T-helper 1 cell treated with Interleukin-12 subunit alpha and Interleukin-12 subunit beta and Interleukin-4 antibody, amounts not matched to agents 30 μg/mL and 1 μg/mL, for 36 hours (primary cell): Measurements from ENCODE around the gene TMSB4X.

Experiments
- H3K27ac Mint-ChIP-seq: one replicate; pipeline ENCODE4 v1.8.0; 2021; ENCODE audit warnings: mild to moderate bottlenecking, mixed read lengths
- H3K27me3 Mint-ChIP-seq: one replicate; pipeline ENCODE4 v1.8.0; 2021; ENCODE audit warnings: low read depth, mixed read lengths
- H3K36me3 Mint-ChIP-seq: one replicate; pipeline ENCODE4 v1.8.0; 2021; ENCODE audit warnings: low read depth, mixed read lengths
- H3K4me1 Mint-ChIP-seq: one replicate; pipeline ENCODE4 v1.8.0; 2021; ENCODE audit warnings: low read depth, mixed read lengths
- H3K4me3 Mint-ChIP-seq: one replicate; pipeline ENCODE4 v1.8.0; 2021; ENCODE audit warnings: mild to moderate bottlenecking, moderate library complexity, mixed read lengths
- H3K9me3 Mint-ChIP-seq: one replicate; pipeline ENCODE4 v1.8.0; 2021; ENCODE audit warnings: mixed read lengths

The TMSB4X gene

GRCh38 chrX:12949205-12949926, 25.5 kb upstream of the TMSB4X start:
- Mint-ChIP-seq H3K27ac (peak overlapping the region; percentile 90), H3K27me3 (no peaks in the 10 kb centered on the region), H3K4me3 (peak overlapping the region; percentile 79), H3K9me3 (no peaks in the 10 kb centered on the region), H3K36me3 (no peaks in the 10 kb centered on the region), H3K4me1 (peaks cover 70% of the 10 kb centered on the region)

GRCh38 chrX:12949927-12950656, 24.8 kb upstream of the TMSB4X start:
- Mint-ChIP-seq H3K4me1 (peaks cover 75% of the 10 kb centered on the region), H3K9me3 (no peaks in the 10 kb centered on the region), H3K4me3 (peak overlapping the region; percentile 79), H3K27ac (peak overlapping the region; percentile 90), H3K27me3 (no peaks in the 10 kb centered on the region), H3K36me3 (no peaks in the 10 kb centered on the region)

GRCh38 chrX:12950851-12951594, 23.9 kb upstream of the TMSB4X start:
- H3K27ac Mint-ChIP-seq = peak overlapping the region; percentile 90
- H3K4me3 Mint-ChIP-seq = peak overlapping the region; percentile 79
- no peaks in the 10 kb centered on the region for H3K27me3 Mint-ChIP-seq
- H3K4me1 Mint-ChIP-seq = peaks cover 76% of the 10 kb centered on the region
- H3K36me3 Mint-ChIP-seq = no peaks in the 10 kb centered on the region
- no peaks in the 10 kb centered on the region for H3K9me3 Mint-ChIP-seq

- H3K4me3 Mint-ChIP-seq = peak overlapping the region; percentile 79
- H3K9me3 Mint-ChIP-seq = no peaks in the 10 kb centered on the region
- H3K36me3 Mint-ChIP-seq = no peaks in the 10 kb centered on the region
- H3K27me3 Mint-ChIP-seq = no peaks in the 10 kb centered on the region
- H3K27ac Mint-ChIP-seq = peak overlapping the region; percentile 90
- H3K4me1 Mint-ChIP-seq = peaks cover 76% of the 10 kb centered on the region
Measured at GRCh38 chrX:12951595-12951975, 23.3 kb upstream of the TMSB4X start.

- no peaks in the 10 kb centered on the region for H3K9me3 Mint-ChIP-seq
- no peaks in the 10 kb centered on the region for H3K27me3 Mint-ChIP-seq
- H3K4me1 Mint-ChIP-seq = peaks cover 68% of the 10 kb centered on the region
- H3K27ac Mint-ChIP-seq = peak overlapping the region; percentile 95
- no peaks in the 10 kb centered on the region for H3K36me3 Mint-ChIP-seq
- peak overlapping the region; percentile 58 for H3K4me3 Mint-ChIP-seq
Measured at GRCh38 chrX:12953420-12953819, 21.5 kb upstream of the TMSB4X start.

GRCh38 chrX:12954376-12954775, 20.5 kb upstream of the TMSB4X start:
- H3K4me3 Mint-ChIP-seq = peak overlapping the region; percentile 83
- H3K36me3 Mint-ChIP-seq = no peaks in the 10 kb centered on the region
- H3K27me3 Mint-ChIP-seq = no peaks in the 10 kb centered on the region
- H3K27ac Mint-ChIP-seq = peak overlapping the region; percentile 95
- H3K4me1 Mint-ChIP-seq = peaks cover 64% of the 10 kb centered on the region
- no peaks in the 10 kb centered on the region for H3K9me3 Mint-ChIP-seq

GRCh38 chrX:12954981-12955380, 19.9 kb upstream of the TMSB4X start:
- Mint-ChIP-seq H3K9me3 (no peaks in the 10 kb centered on the region), H3K27me3 (no peaks in the 10 kb centered on the region), H3K4me3 (peak overlapping the region; percentile 83), H3K36me3 (no peaks in the 10 kb centered on the region), H3K4me1 (peaks cover 65% of the 10 kb centered on the region), H3K27ac (peak overlapping the region; percentile 95)

GRCh38 chrX:12955882-12956703, 18.8 kb upstream of the TMSB4X start:
- peak overlapping the region; percentile 99 for H3K27ac Mint-ChIP-seq
- H3K27me3 Mint-ChIP-seq = no peaks in the 10 kb centered on the region
- no peaks in the 10 kb centered on the region for H3K36me3 Mint-ChIP-seq
- H3K9me3 Mint-ChIP-seq = no peaks in the 10 kb centered on the region
- H3K4me3 Mint-ChIP-seq = peak overlapping the region; percentile 83
- peaks cover 63% of the 10 kb centered on the region for H3K4me1 Mint-ChIP-seq

- Mint-ChIP-seq H3K4me1 (peaks cover 65% of the 10 kb centered on the region), H3K27me3 (no peaks in the 10 kb centered on the region), H3K4me3 (peak overlapping the region; percentile 83), H3K9me3 (no peaks in the 10 kb centered on the region), H3K27ac (peak overlapping the region; percentile 99), H3K36me3 (no peaks in the 10 kb centered on the region)
Measured at GRCh38 chrX:12956704-12957534, 18.0 kb upstream of the TMSB4X start.

- no peaks in the 10 kb centered on the region for H3K9me3 Mint-ChIP-seq
- peaks cover 62% of the 10 kb centered on the region for H3K4me1 Mint-ChIP-seq
- H3K27ac Mint-ChIP-seq = peak overlapping the region; percentile 93
- no peaks in the 10 kb centered on the region for H3K27me3 Mint-ChIP-seq
- H3K36me3 Mint-ChIP-seq = no peaks in the 10 kb centered on the region
- H3K4me3 Mint-ChIP-seq = peak overlapping the region; percentile 76
Measured at GRCh38 chrX:12958059-12958458, 16.9 kb upstream of the TMSB4X start.

GRCh38 chrX:12958461-12958860, 16.4 kb upstream of the TMSB4X start:
- peak overlapping the region; percentile 93 for H3K27ac Mint-ChIP-seq
- peaks cover 59% of the 10 kb centered on the region for H3K4me1 Mint-ChIP-seq

GRCh38 chrX:12961196-12961718, 13.7 kb upstream of the TMSB4X start:
- peaks cover 3% of the 10 kb centered on the region for H3K36me3 Mint-ChIP-seq
- H3K9me3 Mint-ChIP-seq = no peaks in the 10 kb centered on the region
- H3K4me1 Mint-ChIP-seq = peaks cover 50% of the 10 kb centered on the region
- no peaks in the 10 kb centered on the region for H3K27me3 Mint-ChIP-seq
- peak overlapping the region; percentile 70 for H3K27ac Mint-ChIP-seq
- H3K4me3 Mint-ChIP-seq = peak overlapping the region; percentile 38

More at GRCh38 chrX:12958461-12958860, 16.4 kb upstream of the TMSB4X start:
- Mint-ChIP-seq H3K4me3 (no peak overlapping the region), H3K27me3 (no peaks in the 10 kb centered on the region), H3K36me3 (no peaks in the 10 kb centered on the region), H3K9me3 (no peaks in the 10 kb centered on the region)

- H3K4me1 Mint-ChIP-seq = peaks cover 51% of the 10 kb centered on the region
- H3K9me3 Mint-ChIP-seq = no peaks in the 10 kb centered on the region
- no peaks in the 10 kb centered on the region for H3K27me3 Mint-ChIP-seq
- H3K27ac Mint-ChIP-seq = peak overlapping the region; percentile 36
- peak overlapping the region; percentile 41 for H3K4me3 Mint-ChIP-seq
- H3K36me3 Mint-ChIP-seq = peaks cover 3% of the 10 kb centered on the region
Measured at GRCh38 chrX:12962041-12962504, 12.8 kb upstream of the TMSB4X start.
